Activated CD4-positive, alpha-beta T cell treated with anti-CD3 and anti-CD28 coated beads for 36 hours (primary cell): ENCODE data around the gene NPR2. TPM values are rescaled to one million over a fixed set of nuclear protein-coding genes. Genes with fewer than 3 reads are reported as not detected.

ENCODE experiments used
- ATAC-seq: fragments of 200-7000 bp; cut with Tn5 transposase; one replicate; pipeline ENCODE4 v1.10.0; 2021; ENCODE audit warnings: mild to moderate bottlenecking, moderate library complexity
- CTCF ChIA-PET: fragments of 350-600 bp; sonication (Branson Sonifier 250); formaldehyde crosslinking; loops from one replicate; lab custom pipeline; 2021; ENCODE audit warnings: antibody characterized with exemption; lab: Charles Lee
- POLR2A ChIA-PET: fragments of 350-600 bp; sonication (Branson Sonifier 250); formaldehyde crosslinking; loops from one replicate; lab custom pipeline; 2021; ENCODE audit warnings: antibody characterized with exemption, inconsistent platforms; lab: Charles Lee
- DNase-seq: peaks from one replicate; pipeline ENCODE4 v3.0.0-alpha.2; 2020
- H3K27ac Mint-ChIP-seq: one replicate; pipeline ENCODE4 v1.8.0; 2021; ENCODE audit warnings: mixed read lengths
- H3K27me3 Mint-ChIP-seq: one replicate; pipeline ENCODE4 v1.8.0; 2021; ENCODE audit warnings: mixed read lengths
- H3K36me3 Mint-ChIP-seq: one replicate; pipeline ENCODE4 v1.8.0; 2021; ENCODE audit warnings: low read depth, mixed read lengths
- H3K4me1 Mint-ChIP-seq: one replicate; pipeline ENCODE4 v1.8.0; 2021; ENCODE audit warnings: mixed read lengths
- H3K4me3 Mint-ChIP-seq: one replicate; pipeline ENCODE4 v1.8.0; 2021; ENCODE audit warnings: mild to moderate bottlenecking, moderate library complexity, mixed read lengths
- H3K9me3 Mint-ChIP-seq: one replicate; pipeline ENCODE4 v1.8.0; 2021; ENCODE audit warnings: low read depth, mixed read lengths
- intact Hi-C, 2 experiments: fragments of 100-400 bp; cut with DNase I in 1 of 2; cut with micrococcal nuclease in 1 of 2; formaldehyde crosslinking; loops; one replicate each; pipeline versions ENCODE4 v1.14.2 to v1.15.1; 2022 to 2024; cut with DNase I, micrococcal nuclease
- total RNA-seq, 2 experiments: library from RNA; stranded (reverse); gene quantifications; one replicate each; pipeline ENCODE4 v1.2.3, GENCODE V29; 2021

Gene NPR2
- total RNA-seq, 2 experiments from 2014 or later: 9.3 to 10.5 TPM

DNA sequence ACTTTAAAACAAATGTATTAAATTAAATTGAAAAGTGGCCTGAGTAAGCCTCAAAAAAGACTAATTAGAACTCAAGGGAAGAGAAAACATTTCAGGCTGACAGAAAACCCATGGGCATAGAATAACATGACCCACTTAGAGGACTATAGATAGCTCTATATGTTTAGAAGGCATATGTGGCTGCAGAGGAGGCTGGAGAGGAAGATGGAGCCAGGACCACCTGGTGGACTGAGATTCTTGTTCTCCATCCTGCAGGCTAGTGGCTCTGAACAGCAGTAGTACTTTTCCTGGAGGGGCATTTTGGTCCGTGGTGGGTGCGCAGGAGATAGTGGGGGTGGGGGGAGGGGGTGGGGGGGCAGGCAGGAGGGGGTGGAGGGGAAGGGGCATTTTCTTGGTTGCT is 10.3 kb upstream of the NPR2 start:
- H3K4me3 Mint-ChIP-seq: no peak overlapping the region
- POLR2A ChIA-PET: no interaction called here

DNA sequence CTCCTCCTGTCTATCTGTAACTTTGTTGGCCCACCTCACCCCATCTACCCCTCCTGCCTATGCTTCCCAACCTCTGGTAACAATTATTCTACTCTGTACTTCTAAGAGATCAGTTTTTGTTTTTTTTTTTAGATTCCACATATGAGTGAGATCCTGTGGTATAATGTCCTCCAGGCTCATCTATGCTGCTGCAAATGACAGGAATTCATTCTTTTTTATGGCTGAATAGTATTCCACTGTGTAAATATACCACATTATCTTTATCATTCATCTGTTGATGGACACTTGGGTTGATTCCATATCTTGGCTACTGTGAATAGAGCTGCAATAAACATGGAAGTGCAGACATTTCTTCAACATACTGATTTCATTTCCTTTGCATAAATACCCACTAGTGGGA is 8.0 kb upstream of the NPR2 start:
- ChIA-PET CTCF (interaction anchor here (1.0 kb wide), 1 partner anchor 99 kb away, joined by 3 read pairs; no protein-coding TSS in a partner anchor), POLR2A (no interaction called here)
- Mint-ChIP-seq H3K27ac (no peak overlapping the region), H3K4me3 (no peak overlapping the region), H3K36me3 (peaks cover 26% of the 10 kb centered on the region), H3K4me1 (no peaks in the 10 kb centered on the region), H3K27me3 (no peaks in the 10 kb centered on the region), H3K9me3 (no peaks in the 10 kb centered on the region)
- ATAC-seq (no peak), DNase-seq (no peak)
- intact Hi-C loops: no loop called here

More for the DNA sequence above, 10.3 kb upstream of the NPR2 start:
- Mint-ChIP-seq H3K36me3 (peaks cover 23% of the 10 kb centered on the region), H3K4me1 (no peaks in the 10 kb centered on the region), H3K9me3 (no peaks in the 10 kb centered on the region), H3K27me3 (no peaks in the 10 kb centered on the region), H3K27ac (no peak overlapping the region)
- intact Hi-C loops: no loop called here
- DNase-seq (no peak), ATAC-seq (no peak)
- CTCF ChIA-PET: interaction anchor here (0.5 to 1.1 kb wide), 2 partner anchors 9 to 88 kb away, joined by 3 to 6 read pairs; no protein-coding TSS in a partner anchor

DNA sequence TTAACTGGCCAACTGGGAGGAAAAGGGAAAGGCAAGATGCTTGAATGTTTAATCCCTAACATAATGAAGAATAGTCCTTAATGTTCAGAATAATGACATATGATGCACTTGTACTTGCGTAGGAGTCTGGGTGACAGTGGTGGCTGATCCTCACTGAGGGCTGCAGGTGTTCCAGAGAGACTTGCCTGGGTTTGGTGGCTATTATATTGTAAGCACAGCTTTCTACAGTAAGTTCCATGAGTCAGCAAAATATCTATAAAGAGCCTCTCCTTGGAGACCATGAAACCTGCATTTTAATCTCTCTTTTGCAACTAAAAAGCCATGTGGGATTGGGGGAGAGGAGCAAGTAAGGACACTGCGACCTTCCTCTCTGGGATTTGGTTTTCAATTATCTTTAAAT is 1.9 kb upstream of the NPR2 start:
- ATAC-seq: no peak
- no peak for DNase-seq
- ChIA-PET CTCF (interaction anchor here (0.6 to 3.6 kb wide), 28 partner anchors 7 to 236 kb away, joined by 3 to 50 read pairs (median 5); partner anchors contain the start of genes CCDC107, FAM221B, HINT2 and RMRP), POLR2A (no interaction called here)
- Mint-ChIP-seq H3K9me3 (no peaks in the 10 kb centered on the region), H3K36me3 (peaks cover 12% of the 10 kb centered on the region), H3K4me1 (peaks cover 3% of the 10 kb centered on the region), H3K27me3 (no peaks in the 10 kb centered on the region), H3K4me3 (no peak overlapping the region), H3K27ac (no peak overlapping the region)
- intact Hi-C loops: no loop called here

DNA sequence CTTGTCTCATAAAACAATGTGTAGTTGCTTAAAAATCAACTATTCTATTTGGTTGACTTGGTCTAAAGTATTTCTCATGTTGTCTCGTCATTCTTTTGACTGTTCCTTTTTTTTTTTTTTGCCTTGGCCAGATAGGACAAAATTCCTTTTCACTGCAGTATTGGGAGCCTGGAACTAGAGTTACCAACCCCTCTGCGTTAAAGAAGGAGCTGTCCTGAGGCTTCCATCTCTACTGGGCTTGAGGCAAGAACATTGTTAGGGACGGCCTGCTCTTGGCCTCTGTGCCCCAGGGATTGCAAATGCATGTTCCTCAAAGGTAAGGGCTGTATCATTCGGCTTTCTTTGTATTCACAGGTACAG is 1.4 kb upstream of the NPR2 start:
- ATAC-seq (no peak), DNase-seq (no peak)
- POLR2A ChIA-PET: no interaction called here
- Mint-ChIP-seq H3K4me1 (peaks cover 3% of the 10 kb centered on the region), H3K27me3 (no peaks in the 10 kb centered on the region), H3K9me3 (no peaks in the 10 kb centered on the region), H3K4me3 (no peak overlapping the region), H3K36me3 (peaks cover 10% of the 10 kb centered on the region), H3K27ac (no peak overlapping the region)
- intact Hi-C loops: loop anchor here (1.0 kb wide), 2 partner anchors 36 to 92 kb away; no protein-coding TSS in a partner anchor
- CTCF ChIA-PET: interaction anchor here (0.6 to 3.6 kb wide), 34 partner anchors 8 to 236 kb away, joined by 3 to 50 read pairs (median 4); partner anchors contain the start of genes CCDC107, FAM221B, HINT2 and RMRP

DNA sequence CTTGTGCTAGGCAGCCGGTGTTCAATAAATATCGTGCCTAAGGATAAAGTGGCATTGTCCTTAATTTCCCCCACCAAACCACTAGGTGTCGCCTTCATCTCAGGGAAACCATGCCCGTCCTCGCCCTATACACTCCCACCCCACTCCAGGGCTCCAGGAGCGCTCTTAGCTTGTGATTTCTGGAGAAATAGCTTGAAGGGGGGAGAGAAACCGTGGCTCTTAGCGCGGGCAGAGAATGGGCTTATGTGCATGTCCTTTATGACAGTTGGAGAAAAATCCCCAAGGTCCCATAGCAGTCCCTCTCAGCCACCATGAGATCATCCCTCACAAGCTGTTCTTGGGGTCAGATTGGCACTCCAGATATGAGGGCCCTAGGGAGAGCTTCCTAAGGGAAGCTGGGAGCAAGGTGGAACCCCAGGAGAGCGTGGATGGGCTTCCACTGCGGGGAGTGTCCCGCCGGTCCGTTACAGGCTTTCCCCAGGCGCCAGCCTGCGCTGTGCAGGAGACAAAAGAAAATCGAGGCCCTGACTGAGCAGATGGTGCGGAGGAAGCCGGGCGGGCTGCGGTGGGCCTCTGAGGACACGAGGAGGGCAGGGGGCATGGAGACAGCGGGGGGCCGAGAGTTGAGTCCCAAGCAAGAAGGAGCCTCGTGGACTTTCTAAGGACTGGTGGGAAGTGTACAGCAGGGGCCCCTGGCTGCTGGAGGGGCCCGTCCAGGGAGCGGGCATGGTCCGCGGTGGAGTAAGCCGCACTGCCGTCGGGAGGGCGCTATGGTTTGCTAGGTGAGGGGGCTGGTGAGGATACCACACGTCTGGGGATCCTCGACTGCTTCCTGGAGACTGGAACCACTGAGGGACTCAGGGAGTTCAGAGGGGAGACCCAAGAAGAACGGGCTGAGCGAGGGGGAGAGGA is 750 bp upstream of the NPR2 start:
- Mint-ChIP-seq H3K9me3 (no peaks in the 10 kb centered on the region), H3K4me3 (no peak overlapping the region), H3K36me3 (peaks cover 9% of the 10 kb centered on the region), H3K4me1 (peaks cover 3% of the 10 kb centered on the region), H3K27me3 (no peaks in the 10 kb centered on the region), H3K27ac (no peak overlapping the region)
- ATAC-seq (peak; percentile 94), DNase-seq (peak; percentile 67)
- intact Hi-C loops: loop anchor here (1.0 kb wide), 2 partner anchors 36 to 92 kb away; no protein-coding TSS in a partner anchor
- POLR2A ChIA-PET: interaction anchor here (0.5 kb wide), 1 partner anchor 312 kb away, joined by 4 read pairs; no protein-coding TSS in a partner anchor
- CTCF ChIA-PET: interaction anchor here (0.6 to 3.6 kb wide), 37 partner anchors 8 to 237 kb away, joined by 3 to 50 read pairs (median 4); partner anchors contain the start of genes CCDC107, FAM221B, HINT2 and RMRP

DNA sequence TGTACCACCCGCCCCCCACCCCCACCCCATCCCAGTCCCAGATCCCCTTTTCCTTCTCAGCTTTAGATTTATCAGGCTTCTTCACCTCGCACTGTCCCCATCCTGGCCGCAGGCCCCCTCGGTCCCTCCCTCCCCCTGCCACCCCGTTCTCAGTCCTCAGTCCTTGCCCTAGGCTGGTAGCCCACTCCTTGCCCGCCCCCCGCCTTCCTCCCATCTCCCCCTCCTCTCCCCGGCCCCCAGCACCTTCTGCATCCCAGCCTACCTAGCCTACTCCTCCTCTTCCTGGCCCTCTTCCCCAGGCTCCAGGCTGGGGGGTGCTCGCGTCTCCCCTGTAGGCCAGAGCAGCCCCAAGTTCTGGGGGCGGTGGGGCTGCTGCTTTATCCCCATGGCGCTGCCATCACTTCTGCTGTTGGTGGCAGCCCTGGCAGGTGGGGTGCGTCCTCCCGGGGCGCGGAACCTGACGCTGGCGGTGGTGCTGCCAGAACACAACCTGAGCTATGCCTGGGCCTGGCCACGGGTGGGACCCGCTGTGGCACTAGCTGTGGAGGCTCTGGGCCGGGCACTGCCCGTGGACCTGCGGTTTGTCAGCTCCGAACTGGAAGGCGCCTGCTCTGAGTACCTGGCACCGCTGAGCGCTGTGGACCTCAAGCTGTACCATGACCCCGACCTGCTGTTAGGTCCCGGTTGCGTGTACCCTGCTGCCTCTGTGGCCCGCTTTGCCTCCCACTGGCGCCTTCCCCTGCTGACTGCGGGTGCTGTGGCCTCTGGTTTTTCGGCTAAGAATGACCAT is 828 bp downstream of the NPR2 start:
- ChIA-PET CTCF (interaction anchor here (0.6 to 1.6 kb wide), 5 partner anchors 32 to 1186 kb away, joined by 3 to 5 read pairs (median 3); no protein-coding TSS in a partner anchor), POLR2A (interaction anchor here (0.5 kb wide), 1 partner anchor 1147 kb away, joined by 6 read pairs; no protein-coding TSS in a partner anchor)
- ATAC-seq (no peak), DNase-seq (no peak)
- Mint-ChIP-seq H3K9me3 (no peaks in the 10 kb centered on the region), H3K27me3 (no peaks in the 10 kb centered on the region), H3K36me3 (peaks cover 2% of the 10 kb centered on the region), H3K4me3 (no peak overlapping the region), H3K4me1 (peaks cover 7% of the 10 kb centered on the region), H3K27ac (no peak overlapping the region)
- intact Hi-C loops: no loop called here

DNA sequence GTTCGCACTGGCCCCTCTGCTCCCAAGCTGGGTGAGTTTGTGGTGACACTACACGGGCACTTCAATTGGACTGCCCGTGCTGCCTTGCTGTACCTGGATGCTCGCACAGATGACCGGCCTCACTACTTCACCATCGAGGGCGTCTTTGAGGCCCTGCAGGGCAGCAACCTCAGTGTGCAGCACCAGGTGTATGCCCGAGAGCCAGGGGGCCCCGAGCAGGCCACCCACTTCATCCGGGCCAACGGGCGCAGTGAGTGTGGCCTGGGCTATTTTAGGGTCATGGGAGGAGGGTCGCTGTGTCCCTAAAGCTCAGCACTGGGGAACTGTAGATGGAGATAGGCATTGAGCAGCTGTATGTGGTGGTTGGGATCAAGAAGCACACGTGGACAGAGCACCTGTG is 1.4 kb downstream of the NPR2 start:
- ChIA-PET CTCF (interaction anchor here (0.6 to 1.6 kb wide), 4 partner anchors 89 to 1186 kb away, joined by 3 to 6 read pairs (median 4); no protein-coding TSS in a partner anchor), POLR2A (no interaction called here)
- H3K4me1 Mint-ChIP-seq: peaks cover 10% of the 10 kb centered on the region
- peaks cover 2% of the 10 kb centered on the region for H3K36me3 Mint-ChIP-seq
- no peaks in the 10 kb centered on the region for H3K27me3 Mint-ChIP-seq
- ATAC-seq: no peak
- no peak for DNase-seq
- H3K27ac Mint-ChIP-seq: no peak overlapping the region
- intact Hi-C loops: no loop called here
- H3K9me3 Mint-ChIP-seq: no peaks in the 10 kb centered on the region
- no peak overlapping the region for H3K4me3 Mint-ChIP-seq

DNA sequence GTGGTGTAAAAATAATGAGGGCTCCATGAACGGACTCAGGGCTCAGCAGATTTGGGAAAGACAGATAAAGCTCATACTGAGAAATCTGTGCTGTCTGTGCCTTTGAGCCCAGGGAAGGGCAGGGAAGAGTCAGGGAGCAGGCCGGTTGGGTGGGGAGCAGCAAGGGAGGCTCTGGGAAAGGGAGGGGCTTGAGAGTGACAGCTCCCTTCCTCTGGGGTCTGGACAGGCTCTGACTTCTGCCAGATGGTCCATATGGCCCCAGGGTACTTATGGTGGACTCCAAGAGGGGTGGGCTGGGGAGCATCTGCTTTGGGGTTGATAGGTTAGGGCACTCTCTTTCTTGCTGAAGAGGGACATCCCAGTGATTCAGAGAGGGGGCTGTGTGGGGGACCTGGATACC is 2.1 kb downstream of the NPR2 start:
- no peak for ATAC-seq
- Mint-ChIP-seq H3K4me1 (peaks cover 15% of the 10 kb centered on the region), H3K27ac (no peak overlapping the region), H3K9me3 (no peaks in the 10 kb centered on the region), H3K36me3 (peaks cover 2% of the 10 kb centered on the region), H3K4me3 (no peak overlapping the region), H3K27me3 (no peaks in the 10 kb centered on the region)
- ChIA-PET POLR2A (no interaction called here), CTCF (interaction anchor here (0.9 to 1.0 kb wide), 2 partner anchors 89 to 239 kb away, joined by 3 to 6 read pairs; no protein-coding TSS in a partner anchor)
- no peak for DNase-seq
- intact Hi-C loops: no loop called here

DNA sequence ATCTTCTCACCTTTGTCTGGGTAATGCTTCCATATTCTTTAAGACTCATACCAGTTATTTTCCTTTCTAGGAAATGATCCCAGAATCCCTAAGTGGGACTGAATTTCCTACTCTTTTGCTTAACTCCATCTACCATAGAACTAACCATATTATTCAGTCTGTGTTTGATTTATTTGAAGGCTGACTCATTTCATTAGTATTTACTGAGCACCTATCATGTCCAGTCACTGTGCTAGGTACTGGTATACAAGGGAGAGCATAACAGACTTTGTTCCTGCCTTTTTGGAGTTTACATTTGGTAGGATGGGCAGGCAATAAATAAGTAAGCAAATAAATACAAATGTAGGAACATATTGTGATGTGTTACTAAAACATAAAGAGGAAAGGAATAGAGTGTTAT is 4.3 kb downstream of the NPR2 start:
- Mint-ChIP-seq H3K9me3 (no peaks in the 10 kb centered on the region), H3K36me3 (peaks cover 10% of the 10 kb centered on the region), H3K4me1 (peaks cover 25% of the 10 kb centered on the region), H3K4me3 (no peak overlapping the region), H3K27me3 (no peaks in the 10 kb centered on the region), H3K27ac (no peak overlapping the region)
- no peak for DNase-seq
- intact Hi-C loops: loop anchor here in 1 of 2 experiments (2.0 kb wide), 1 partner anchor 21 kb away; no protein-coding TSS in a partner anchor
- ATAC-seq: no peak
- ChIA-PET POLR2A (no interaction called here), CTCF (interaction anchor here (1.5 kb wide), 1 partner anchor 87 kb away, joined by 4 read pairs; no protein-coding TSS in a partner anchor)

DNA sequence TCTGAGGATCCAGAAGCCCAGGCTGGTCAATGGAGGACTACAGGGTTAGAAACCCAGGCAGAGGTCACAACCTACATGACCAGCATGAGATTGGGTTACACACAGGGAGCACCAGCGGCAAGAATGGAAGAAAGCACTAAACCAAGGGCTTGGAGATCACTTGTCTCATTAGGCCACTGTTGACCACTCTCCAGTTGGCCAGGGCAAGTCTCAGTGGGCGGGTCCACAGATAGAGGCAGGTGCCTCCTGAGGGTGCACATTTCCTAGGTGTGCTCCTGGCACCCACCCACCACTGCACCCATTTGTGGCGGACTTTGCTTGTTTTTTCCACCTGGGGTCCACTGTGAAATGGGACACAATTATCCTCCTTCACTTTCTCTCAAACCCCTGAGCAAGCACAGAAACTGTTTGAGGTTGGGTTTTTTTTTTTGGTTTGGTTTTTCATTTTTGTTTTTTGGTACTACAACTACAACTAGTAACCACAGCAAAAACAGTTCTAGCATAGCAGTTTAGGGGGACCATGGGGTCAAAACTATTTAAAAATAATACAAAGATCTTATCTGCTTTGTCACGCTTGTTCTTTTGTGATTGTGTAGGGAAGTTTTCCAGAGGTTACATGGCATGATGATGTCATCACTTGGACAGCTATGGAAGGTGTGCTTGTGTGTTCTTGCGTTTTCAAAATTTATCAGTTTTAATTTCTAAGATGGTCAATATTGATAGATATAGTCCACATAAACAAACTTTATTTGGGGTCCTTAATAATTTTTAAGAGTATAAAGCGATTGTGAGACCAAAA is 6.1 kb downstream of the NPR2 start:
- POLR2A ChIA-PET: no interaction called here
- H3K27ac Mint-ChIP-seq: no peak overlapping the region
- H3K4me3 Mint-ChIP-seq: no peak overlapping the region
- ATAC-seq (no peak), DNase-seq (no peak)
- no peaks in the 10 kb centered on the region for H3K9me3 Mint-ChIP-seq
- CTCF ChIA-PET: interaction anchor here (0.7 to 1.4 kb wide), 3 partner anchors 17 to 211 kb away, joined by 3 to 5 read pairs (median 3); partner anchors contain the start of gene HINT2
- peaks cover 25% of the 10 kb centered on the region for H3K4me1 Mint-ChIP-seq
- peaks cover 20% of the 10 kb centered on the region for H3K36me3 Mint-ChIP-seq
- no peaks in the 10 kb centered on the region for H3K27me3 Mint-ChIP-seq
- intact Hi-C loops: no loop called here
